Peyer's patch (tissue), 4 donors: ENCODE data around the gene ZNF275.

Experiments used
- POLR2A ChIP-seq, 2 donors: fragments of 450-650 bp; IDR thresholded peaks; one replicate each; pipeline ENCODE4 v1.5.1; 2017; ENCODE audit warnings: antibody characterized with exemption in 2 of 2, mild to moderate bottlenecking in 2 of 2, moderate library complexity in 2 of 2
- TF ChIP-seq, protein P1 (sequence below), 6 experiments: fragments of 450-650 bp in 4 of 6; fragments of 200-600 bp in 2 of 6; sonication (generic) in 1 of 6; IDR thresholded peaks; one replicate each; pipeline ENCODE4 v1.5.1; 2017 to 2019; ENCODE audit warnings: antibody characterized with exemption in 6 of 6, mild to moderate bottlenecking in 3 of 6, moderate library complexity in 1 of 6

DNA sequence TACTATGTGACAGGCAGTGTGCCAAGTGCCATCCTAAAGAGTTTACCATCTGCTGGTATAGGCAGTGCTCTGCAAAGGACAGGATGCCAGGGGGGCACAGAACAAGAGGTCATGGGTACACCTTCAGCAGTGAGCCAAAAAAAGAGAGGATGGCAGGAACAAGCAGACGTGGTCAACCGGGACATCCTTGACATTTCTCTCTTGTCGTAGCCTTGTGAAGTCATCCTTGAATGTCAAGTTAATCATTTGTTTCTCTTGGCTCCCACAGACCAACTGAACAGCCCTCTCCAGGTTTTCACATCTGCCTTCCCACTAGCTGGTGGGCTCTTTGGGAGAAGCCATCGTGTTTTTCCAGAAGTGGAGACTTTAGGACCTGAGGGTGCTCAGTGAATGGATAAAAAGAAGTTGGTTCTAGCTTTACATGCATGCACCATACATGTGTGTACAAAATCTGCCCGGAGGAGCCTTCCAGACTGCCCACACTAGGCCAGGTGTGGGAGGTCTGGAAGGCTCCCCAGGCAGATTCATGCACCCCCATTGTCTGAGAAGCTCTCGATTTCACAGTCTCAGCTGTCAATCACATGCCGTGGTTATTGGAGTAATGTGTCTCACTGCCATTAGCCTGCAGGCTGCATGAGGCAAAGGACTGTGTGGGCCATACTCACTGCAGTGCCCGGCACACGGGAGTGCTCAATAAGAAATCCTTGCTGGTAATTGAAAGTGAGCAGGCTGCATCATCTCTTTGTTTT lies 28.8 kb upstream of the ZNF275 start:
- TF ChIP-seq, protein P1, sequence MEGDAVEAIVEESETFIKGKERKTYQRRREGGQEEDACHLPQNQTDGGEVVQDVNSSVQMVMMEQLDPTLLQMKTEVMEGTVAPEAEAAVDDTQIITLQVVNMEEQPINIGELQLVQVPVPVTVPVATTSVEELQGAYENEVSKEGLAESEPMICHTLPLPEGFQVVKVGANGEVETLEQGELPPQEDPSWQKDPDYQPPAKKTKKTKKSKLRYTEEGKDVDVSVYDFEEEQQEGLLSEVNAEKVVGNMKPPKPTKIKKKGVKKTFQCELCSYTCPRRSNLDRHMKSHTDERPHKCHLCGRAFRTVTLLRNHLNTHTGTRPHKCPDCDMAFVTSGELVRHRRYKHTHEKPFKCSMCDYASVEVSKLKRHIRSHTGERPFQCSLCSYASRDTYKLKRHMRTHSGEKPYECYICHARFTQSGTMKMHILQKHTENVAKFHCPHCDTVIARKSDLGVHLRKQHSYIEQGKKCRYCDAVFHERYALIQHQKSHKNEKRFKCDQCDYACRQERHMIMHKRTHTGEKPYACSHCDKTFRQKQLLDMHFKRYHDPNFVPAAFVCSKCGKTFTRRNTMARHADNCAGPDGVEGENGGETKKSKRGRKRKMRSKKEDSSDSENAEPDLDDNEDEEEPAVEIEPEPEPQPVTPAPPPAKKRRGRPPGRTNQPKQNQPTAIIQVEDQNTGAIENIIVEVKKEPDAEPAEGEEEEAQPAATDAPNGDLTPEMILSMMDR (IDR thresholded peaks at IDR 0.05) = no peak
- TF ChIP-seq POLR2A (IDR thresholded peaks at IDR 0.05) = no peak
